Heart left ventricle (tissue), 16 donors: Measurements from ENCODE around the gene CDK4. TPM values are rescaled to one million over a fixed set of nuclear protein-coding genes. Genes with fewer than 3 reads are reported as not detected.

Experiments used
- ATAC-seq, 4 donors: fragments of 200-7000 bp; cut with Tn5 transposase; one replicate each; pipeline ENCODE4 v1.9.1; 2020 to 2022; ENCODE audit warnings: moderate library complexity in 4 of 4, mild to moderate bottlenecking in 3 of 4, moderate number of reproducible peaks in 1 of 4
- DNase-seq, 5 donors: peaks; one replicate each; pipeline ENCODE4 v3.0.0-alpha.2; 2020
- H3K27ac ChIP-seq, 12 donors: fragments of 200-600 bp; sonication (generic) in 4 of 12; one replicate each; pipeline versions ENCODE4 v1.5.0 to v1.8.0; 2016 to 2022; ENCODE audit warnings: mild to moderate bottlenecking in 2 of 12
- H3K27me3 ChIP-seq, 9 donors: fragments of 200-600 bp; sonication (generic) in 2 of 9; one replicate each; pipeline versions ENCODE4 v1.5.1 to v1.8.0; 2016 to 2022; ENCODE audit warnings: mild to moderate bottlenecking in 3 of 9
- H3K36me3 ChIP-seq, 9 donors: fragments of 200-600 bp; sonication (generic) in 2 of 9; one replicate each; pipeline versions ENCODE4 v1.5.0 to v1.8.0; 2018 to 2022; ENCODE audit warnings: mild to moderate bottlenecking in 2 of 9
- H3K4me1 ChIP-seq, 12 donors: fragments of 200-600 bp; sonication (generic) in 4 of 12; one replicate each; pipeline versions ENCODE4 v1.5.0 to v1.8.0; 2016 to 2022; ENCODE audit warnings: mild to moderate bottlenecking in 3 of 12
- H3K4me3 ChIP-seq, 12 donors: fragments of 200-600 bp; sonication (generic) in 4 of 12; one replicate each; pipeline versions ENCODE4 v1.5.0 to v1.8.0; 2017 to 2022; ENCODE audit warnings: mild to moderate bottlenecking in 9 of 12, moderate library complexity in 4 of 12
- H3K9me3 ChIP-seq, 12 donors: fragments of 200-600 bp; sonication (generic) in 4 of 12; one replicate each; pipeline versions ENCODE4 v1.5.0 to v1.8.0; 2016 to 2022; ENCODE audit warnings: mild to moderate bottlenecking in 1 of 12
- POLR2A ChIP-seq, 2 donors: fragments of 450-650 bp; IDR thresholded peaks; one replicate each; pipeline ENCODE4 v1.6.1; 2017; ENCODE audit warnings: antibody characterized with exemption in 2 of 2, mild to moderate bottlenecking in 2 of 2, moderate library complexity in 2 of 2
- WGBS, 4 donors: extraction: QIAGEN DNeasy Blood & Tissue Kit in 2 of 4; methylation state at CpG; one replicate each; pipeline versions ENCODE4 v1.1.5 to v1.1.7; 2013 to 2018; 5-methylcytosine and 5-hydroxymethylcytosine counted together
- intact Hi-C, 10 donors: fragments of 100-400 bp; cut with DNase I; formaldehyde crosslinking; loops; one replicate each; pipeline versions ENCODE4 v1.11.1 to v1.14.2; 2022
- polyA plus RNA-seq, 2 donors: library from polyadenylated mRNA; stranded (reverse); fragments of 200-250 nt; gene quantifications; one replicate each; pipeline ENCODE4 v1.2.3, GENCODE V29; 2013
- total RNA-seq, 9 donors: library from RNA; depleted of rRNA in 2 of 9; stranded (reverse); fragments of >200 nt in 2 of 9; fragmentation: NEBNext Ultra II Directional in 3 of 9; extraction: Animal tissue kit (Norgen Biotek cat#: 25700) in 3 of 9; gene quantifications; one replicate each; pipeline versions ENCODE4 v1.1.0 to v1.2.4, GENCODE V29; 2016 to 2023
- TF ChIP-seq, protein P1 (sequence below), 12 donors: fragments of 200-600 bp; sonication (generic) in 4 of 12; IDR thresholded peaks; one replicate each; pipeline versions ENCODE4 v1.5.0 to v1.8.0; 2018 to 2022; ENCODE audit warnings: antibody characterized with exemption in 12 of 12, mild to moderate bottlenecking in 5 of 12
- donor health status: ischemic (EF 13 %, LVEDD 7.1; RV severe dilation, severe dysfunction).
- donor health status: healthy with polysubstance abuse.
- donor health status: DM: no; HTN: yes; CAD: no.
- donor health status: DM: no; HTN: no; CAD: no.
- donor health status: ischemic (EF 25% LVEDD 6.9; RV normal size, moderate dysfunction).
- donor health status: ischemic (EF 25% LVEDD 5.7; RV mildly dilated, moderate dysfunction).
- donor health status: healthy.
- donor health status: DM: yes; HTN: yes; CAD: no.
- donor health status: ischemic (EF 35%, LVEDD 5.7; RV mildly dilated, moderate dysfunction).
- donor health status: nonischemic (EF 11% LVEDD 7.7; RV severe dilation, severe dysfunction).
- donor health status: DM: yes; HTN: yes; CAD: no.
- donor health status: PGD.
- donor health status: ischemic (EF 29% LVEDD 5.4; RV normal size, mild dysfunction).
- donor health status: nonischemic (EF 23%, LVEDD 6.1; RV moderate dilation, normal function).

CDK4 gene
- total and polyA plus RNA-seq, 11 donors: 23.4 to 81.9 (median 50.2) TPM

DNA sequence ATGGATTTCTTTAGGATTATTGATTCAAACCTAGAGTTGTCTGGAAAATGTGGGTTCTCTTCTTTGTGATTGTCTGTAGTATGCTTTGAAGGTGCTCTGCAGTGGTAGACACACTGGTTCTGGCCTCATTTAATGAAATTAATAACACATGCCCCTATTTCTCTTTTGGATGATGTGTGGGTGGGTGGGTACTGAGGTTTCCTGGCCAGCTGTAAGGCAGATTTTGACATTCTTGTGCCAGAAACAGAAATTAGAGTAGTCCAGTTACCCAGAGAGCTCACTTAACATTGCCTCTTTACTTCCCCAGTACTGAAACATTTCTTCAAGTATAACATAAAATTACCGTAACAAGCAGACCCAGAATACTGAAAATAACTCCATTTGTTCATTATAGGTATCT, 44.9 kb upstream of the CDK4 start:
- no peak for DNase-seq
- H3K27me3 ChIP-seq: no peaks in the 10 kb centered on the region
- peak overlapping the region in 1 of 12 donors; percentile 48 for H3K27ac ChIP-seq
- H3K9me3 ChIP-seq: no peaks in the 10 kb centered on the region
- ATAC-seq: no peak
- WGBS, 4 donors: 92 to 100% (median 96%) methylated on average over 1 of the region's 1 CpG
- H3K4me3 ChIP-seq: no peak overlapping the region
- H3K4me1 ChIP-seq: peaks cover 0 to 13% (median 0%) of the 10 kb centered on the region in 12 donors
- intact Hi-C loops: no loop called here
- TF ChIP-seq, protein P1, sequence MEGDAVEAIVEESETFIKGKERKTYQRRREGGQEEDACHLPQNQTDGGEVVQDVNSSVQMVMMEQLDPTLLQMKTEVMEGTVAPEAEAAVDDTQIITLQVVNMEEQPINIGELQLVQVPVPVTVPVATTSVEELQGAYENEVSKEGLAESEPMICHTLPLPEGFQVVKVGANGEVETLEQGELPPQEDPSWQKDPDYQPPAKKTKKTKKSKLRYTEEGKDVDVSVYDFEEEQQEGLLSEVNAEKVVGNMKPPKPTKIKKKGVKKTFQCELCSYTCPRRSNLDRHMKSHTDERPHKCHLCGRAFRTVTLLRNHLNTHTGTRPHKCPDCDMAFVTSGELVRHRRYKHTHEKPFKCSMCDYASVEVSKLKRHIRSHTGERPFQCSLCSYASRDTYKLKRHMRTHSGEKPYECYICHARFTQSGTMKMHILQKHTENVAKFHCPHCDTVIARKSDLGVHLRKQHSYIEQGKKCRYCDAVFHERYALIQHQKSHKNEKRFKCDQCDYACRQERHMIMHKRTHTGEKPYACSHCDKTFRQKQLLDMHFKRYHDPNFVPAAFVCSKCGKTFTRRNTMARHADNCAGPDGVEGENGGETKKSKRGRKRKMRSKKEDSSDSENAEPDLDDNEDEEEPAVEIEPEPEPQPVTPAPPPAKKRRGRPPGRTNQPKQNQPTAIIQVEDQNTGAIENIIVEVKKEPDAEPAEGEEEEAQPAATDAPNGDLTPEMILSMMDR (IDR thresholded peaks at IDR 0.05): no peak
- TF ChIP-seq POLR2A (IDR thresholded peaks at IDR 0.05): no peak
- peaks cover 6 to 100% (median 98%) of the 10 kb centered on the region in 9 donors for H3K36me3 ChIP-seq

GRCh38 chr12:57795354-57795753, 43.2 kb upstream of the CDK4 start:
- DNase-seq: no peak
- Histone ChIP-seq H3K27ac (peak overlapping the region in 1 of 12 donors; percentile 47), H3K4me1 (peaks cover 0 to 13% (median 0%) of the 10 kb centered on the region in 12 donors), H3K27me3 (no peaks in the 10 kb centered on the region), H3K36me3 (peaks cover 0 to 100% (median 96%) of the 10 kb centered on the region in 9 donors), H3K9me3 (no peaks in the 10 kb centered on the region), H3K4me3 (no peak overlapping the region)
- TF ChIP-seq POLR2A (IDR thresholded peaks at IDR 0.05): no peak
- TF ChIP-seq, protein P1 (IDR thresholded peaks at IDR 0.05): no peak
- 90 to 93% (median 91%) methylated on average over 6 of the region's 6 CpGs for WGBS, 4 donors
- ATAC-seq: no peak
- intact Hi-C loops: no loop called here

DNA sequence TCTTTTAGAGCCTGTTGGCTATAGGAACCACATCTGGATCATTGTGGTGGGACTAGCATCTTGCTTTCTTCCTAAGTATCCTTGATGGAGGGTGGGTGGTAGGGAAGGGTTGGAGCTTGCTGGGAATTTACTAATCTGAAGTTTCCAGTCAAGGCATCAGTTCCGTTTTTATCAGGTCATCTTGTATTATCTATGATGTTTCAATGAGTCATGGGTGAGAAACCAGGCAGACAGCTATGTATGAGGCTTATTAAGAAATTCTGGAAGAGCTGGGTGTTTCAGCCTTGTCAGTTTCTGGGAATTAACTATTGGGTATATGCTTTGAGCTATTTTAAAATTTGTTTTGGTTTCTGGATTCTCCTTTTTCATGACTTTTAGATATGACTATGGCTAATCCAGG, 41.8 kb upstream of the CDK4 start:
- Histone ChIP-seq H3K4me1 (peaks cover 0 to 13% (median 0%) of the 10 kb centered on the region in 12 donors), H3K4me3 (no peak overlapping the region), H3K27me3 (no peaks in the 10 kb centered on the region), H3K9me3 (no peaks in the 10 kb centered on the region), H3K27ac (peak overlapping the region in 1 of 12 donors; percentile 56), H3K36me3 (peaks cover 0 to 99% (median 96%) of the 10 kb centered on the region in 9 donors)
- no peak for DNase-seq
- intact Hi-C loops: no loop called here
- no peak for TF ChIP-seq POLR2A (IDR thresholded peaks at IDR 0.05)
- TF ChIP-seq, protein P1 (IDR thresholded peaks at IDR 0.05): no peak
- ATAC-seq: peak in 1 of 4 donors; percentile 50
- WGBS, 4 donors: 29 to 50% (median 44%) methylated on average over 1 of the region's 1 CpG

DNA sequence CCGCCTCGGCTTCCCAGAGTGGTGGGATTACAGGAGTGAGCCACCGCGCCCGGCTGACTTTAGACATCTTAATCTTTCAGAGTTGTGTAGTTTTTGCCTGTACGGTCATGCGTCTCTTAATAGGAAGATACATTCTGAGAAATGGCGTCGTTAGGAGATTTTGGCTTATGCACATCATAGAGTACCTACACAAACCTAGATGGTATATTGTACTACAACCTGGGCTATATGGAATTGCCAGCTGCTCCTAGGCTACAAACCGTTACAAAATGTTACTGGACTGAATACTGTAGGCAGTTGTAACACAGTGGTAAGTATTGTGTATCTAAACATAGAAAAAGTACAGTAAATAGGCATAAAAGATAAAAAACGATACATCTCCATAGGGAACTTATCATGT, 31.8 kb upstream of the CDK4 start:
- 91 to 94% (median 92%) methylated on average over 11 of the region's 11 CpGs for WGBS, 4 donors
- H3K27ac ChIP-seq: no peak overlapping the region
- H3K4me1 ChIP-seq: peaks cover 0 to 41% (median 13%) of the 10 kb centered on the region in 12 donors
- no peak for TF ChIP-seq POLR2A (IDR thresholded peaks at IDR 0.05)
- TF ChIP-seq, protein P1 (IDR thresholded peaks at IDR 0.05): no peak
- no peaks in the 10 kb centered on the region for H3K27me3 ChIP-seq
- peaks cover 0 to 57% (median 39%) of the 10 kb centered on the region in 9 donors for H3K36me3 ChIP-seq
- ATAC-seq (no peak), DNase-seq (no peak)
- intact Hi-C loops: loop anchor here in 4 of 10 donors (5.0 kb wide), 1 partner anchor 123 kb away; no protein-coding TSS in a partner anchor
- H3K4me3 ChIP-seq: peak overlapping the region in 6 of 12 donors; percentile 77 to 95 (median 92)
- H3K9me3 ChIP-seq: no peaks in the 10 kb centered on the region
